NOMO-1 treated with DMSO at 0.1 percent for 48 hours (cell line): Measurements from ENCODE around the gene IGSF3.
"Not testable (repeated sequence)": the region's sequence is repeated elsewhere in the genome, so short reads cannot be mapped to it uniquely, and the experiment has no call there.

ENCODE experiments used
- DNase-seq: peaks from one replicate; lab custom pipeline; 2025; ENCODE audit not compliant: unreplicated experiment; lab: John Stamatoyannopoulos, UW

Gene IGSF3

GRCh38 chr1:116631996-116632925 is 35.3 kb downstream of the IGSF3 start:
- DNase-seq: not testable (repeated sequence)

- not testable (repeated sequence) for DNase-seq
Measured at GRCh38 chr1:116631554-116631953, 36.0 kb downstream of the IGSF3 start.

DNA sequence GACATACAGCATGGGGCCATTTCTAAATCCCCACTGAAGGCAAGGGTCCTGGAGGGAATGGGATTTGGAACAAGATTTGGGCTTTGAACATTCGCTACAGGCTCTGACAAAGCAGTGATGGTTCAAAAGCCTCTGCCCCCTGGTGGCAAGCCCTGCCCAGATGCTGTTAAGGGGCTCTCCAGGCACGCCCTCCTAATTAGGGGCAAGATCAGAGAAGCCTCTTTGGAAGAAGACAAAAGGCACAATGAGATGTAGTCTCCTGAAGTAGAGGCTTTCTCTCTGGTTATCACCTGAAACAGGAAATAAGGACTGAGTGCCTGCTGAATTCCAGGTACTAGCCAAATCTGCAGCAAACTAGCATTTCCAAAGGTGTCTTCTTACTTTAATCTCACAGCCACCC is 37.5 kb downstream of the IGSF3 start:
- not testable (repeated sequence) for DNase-seq

GRCh38 chr1:116629441-116629840 is 38.1 kb downstream of the IGSF3 start:
- not testable (repeated sequence) for DNase-seq

- no peak for DNase-seq
Measured at GRCh38 chr1:116628448-116628847, 39.1 kb downstream of the IGSF3 start.

- not testable (repeated sequence) for DNase-seq
Measured at GRCh38 chr1:116627357-116627756, 40.2 kb downstream of the IGSF3 start.

- DNase-seq: not testable (repeated sequence)
Measured at GRCh38 chr1:116626915-116627314, 40.6 kb downstream of the IGSF3 start.

GRCh38 chr1:116625155-116625554 is 42.4 kb downstream of the IGSF3 start:
- not testable (repeated sequence) for DNase-seq

DNA sequence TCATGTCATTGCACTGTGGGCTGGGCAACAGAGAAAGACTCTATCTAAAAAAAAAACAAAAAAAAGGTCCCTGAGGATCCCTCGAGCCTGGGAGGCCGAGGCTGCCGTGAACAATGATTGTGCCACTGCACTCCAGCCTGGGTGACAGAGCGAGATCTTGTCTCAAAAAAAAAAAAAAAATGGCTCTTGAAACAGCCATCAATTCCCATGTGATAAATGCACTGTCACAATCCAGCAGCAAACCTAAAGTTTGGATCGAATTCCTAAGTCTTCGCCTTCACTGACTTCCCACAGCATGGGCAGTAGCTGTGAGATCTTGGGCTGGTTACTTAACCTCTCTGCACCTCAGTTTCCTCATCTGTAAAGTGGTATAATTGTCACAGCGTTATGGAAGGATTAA is 43.5 kb downstream of the IGSF3 start:
- DNase-seq: no peak

- not testable (repeated sequence) for DNase-seq
Measured at GRCh38 chr1:116622496-116622895, 45.0 kb downstream of the IGSF3 start.

- not testable (repeated sequence) for DNase-seq
Measured at GRCh38 chr1:116621756-116622155, 45.8 kb downstream of the IGSF3 start.

DNA sequence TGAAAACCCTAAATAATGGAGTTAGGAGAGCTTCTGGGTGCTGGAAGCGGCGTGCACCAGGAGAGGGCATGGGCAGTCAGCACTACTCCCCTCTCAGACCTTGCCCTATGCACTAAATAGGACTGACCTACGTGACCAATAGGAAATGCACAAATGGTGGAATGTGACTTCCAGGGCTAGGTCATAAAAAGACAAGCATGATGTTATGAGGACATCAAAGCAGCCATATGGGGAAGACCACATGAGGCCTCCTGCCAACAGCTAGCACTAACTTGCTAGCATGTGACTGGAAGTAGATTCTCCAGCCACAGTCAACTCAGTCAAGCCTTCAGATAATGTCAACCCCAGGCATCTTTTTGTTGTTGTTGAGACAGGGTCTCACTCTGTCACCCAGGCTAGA is 47.1 kb downstream of the IGSF3 start:
- not testable (repeated sequence) for DNase-seq

DNA sequence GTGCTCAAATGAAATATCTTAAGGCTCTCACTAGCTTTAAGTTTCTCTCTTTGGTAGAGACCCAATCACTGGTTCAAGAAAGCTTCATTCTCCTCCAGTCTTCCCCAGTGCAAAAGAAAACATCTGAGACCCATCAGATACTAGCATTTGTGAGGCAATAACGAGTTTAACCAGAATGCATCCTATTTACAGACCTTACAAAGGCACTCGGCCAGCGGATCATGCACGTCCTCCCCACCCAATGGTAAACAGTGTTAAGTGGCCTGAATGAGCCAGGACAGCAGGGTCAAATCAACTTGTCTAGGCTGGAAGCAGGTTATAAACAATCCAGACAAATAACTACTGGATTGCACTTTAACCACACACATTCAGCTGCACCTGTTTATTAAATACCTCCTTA is 48.4 kb downstream of the IGSF3 start:
- not testable (repeated sequence) for DNase-seq

GRCh38 chr1:116617808-116618207 is 49.7 kb downstream of the IGSF3 start:
- DNase-seq: not testable (repeated sequence)

GRCh38 chr1:116613825-116614224 is 53.7 kb downstream of the IGSF3 start:
- DNase-seq: not testable (repeated sequence)

DNA sequence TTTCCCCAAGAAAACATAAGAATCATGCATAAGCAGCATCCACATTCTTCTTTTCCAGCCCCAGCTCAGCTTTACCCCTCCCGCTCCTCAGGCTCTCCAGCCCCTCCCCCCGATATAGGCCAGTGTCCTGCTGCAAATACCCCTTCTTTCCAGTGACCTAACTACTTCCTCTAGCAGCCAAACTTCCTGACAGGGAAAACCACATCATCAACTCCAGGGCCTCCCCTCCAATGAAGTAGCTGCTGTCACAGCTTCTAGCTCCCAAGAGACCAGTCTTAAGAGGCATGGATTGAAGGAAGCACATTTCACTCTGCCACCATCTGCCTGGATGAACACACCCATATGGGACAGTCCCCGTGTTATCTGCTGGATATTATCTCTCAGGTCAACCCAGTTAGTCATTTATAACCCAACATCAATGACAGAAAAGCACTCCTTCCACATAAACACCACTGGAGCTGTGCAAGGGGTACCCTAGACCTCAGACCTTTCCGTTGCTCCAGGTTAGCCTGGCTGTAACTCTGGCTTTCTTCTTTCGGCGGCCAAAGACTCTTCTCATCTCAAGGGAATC is 57.6 kb downstream of the IGSF3 start:
- not testable (repeated sequence) for DNase-seq

DNA sequence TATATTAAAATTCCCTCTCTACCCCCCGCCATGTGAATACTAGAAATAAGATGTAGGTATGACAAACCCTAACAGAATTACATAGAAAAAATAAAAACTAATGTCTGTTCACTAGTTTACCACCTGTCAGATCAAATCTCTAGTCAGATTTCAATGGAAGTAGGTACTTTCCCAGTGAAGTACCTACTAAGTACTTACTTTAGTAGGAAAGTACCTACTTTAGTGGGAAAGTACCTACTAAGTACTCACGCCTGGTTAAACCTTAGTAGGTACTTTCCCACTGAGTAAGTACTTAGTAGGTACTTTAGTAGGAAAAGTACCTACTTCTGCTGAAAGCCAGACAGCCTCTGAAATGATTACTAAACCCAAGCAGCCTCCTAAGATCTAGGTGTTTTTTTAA is 58.7 kb downstream of the IGSF3 start:
- not testable (repeated sequence) for DNase-seq

- not testable (repeated sequence) for DNase-seq
Measured at GRCh38 chr1:116608151-116608550, 59.4 kb downstream of the IGSF3 start.

DNA sequence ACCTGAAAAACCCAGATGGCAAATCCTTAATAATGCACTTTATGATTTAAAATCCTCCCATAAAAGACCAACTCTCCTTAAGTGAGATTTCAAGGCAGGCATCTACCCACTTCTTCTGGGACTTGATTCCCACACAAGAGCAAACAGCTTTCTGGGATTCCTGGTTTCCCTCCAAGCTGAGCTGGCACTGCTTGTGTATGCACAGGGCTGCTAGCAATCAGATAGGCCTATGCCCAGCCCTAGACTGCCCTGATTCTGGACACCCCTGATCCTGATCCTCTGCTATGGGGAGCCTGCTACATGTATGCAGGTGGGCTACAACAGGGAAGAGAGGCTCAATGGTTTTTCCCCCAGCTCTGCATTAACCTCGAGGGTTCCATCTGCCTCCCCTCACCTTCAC is 60.1 kb downstream of the IGSF3 start:
- not testable (repeated sequence) for DNase-seq

- DNase-seq: peak; percentile 87
Measured at GRCh38 chr1:116606067-116606466, 61.5 kb downstream of the IGSF3 start.

DNA sequence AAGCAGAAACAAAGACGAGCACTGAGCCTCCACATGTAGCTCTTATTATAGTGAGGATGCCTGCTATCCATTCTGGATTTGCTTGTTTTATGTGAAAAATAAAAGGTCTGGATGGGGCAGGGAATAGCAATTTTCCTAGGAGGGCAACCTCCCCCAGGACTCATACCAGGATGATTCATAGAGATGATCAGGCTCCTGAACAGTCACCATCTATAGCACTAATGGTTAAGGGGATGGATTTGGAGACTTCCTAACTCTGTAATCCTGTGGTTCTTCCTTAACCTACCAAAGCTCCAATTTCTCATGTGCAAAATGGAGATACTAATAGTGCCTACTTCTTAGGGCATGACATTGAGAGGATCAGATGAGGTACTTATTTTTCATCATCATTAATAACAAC is 62.2 kb downstream of the IGSF3 start:
- DNase-seq: no peak

DNA sequence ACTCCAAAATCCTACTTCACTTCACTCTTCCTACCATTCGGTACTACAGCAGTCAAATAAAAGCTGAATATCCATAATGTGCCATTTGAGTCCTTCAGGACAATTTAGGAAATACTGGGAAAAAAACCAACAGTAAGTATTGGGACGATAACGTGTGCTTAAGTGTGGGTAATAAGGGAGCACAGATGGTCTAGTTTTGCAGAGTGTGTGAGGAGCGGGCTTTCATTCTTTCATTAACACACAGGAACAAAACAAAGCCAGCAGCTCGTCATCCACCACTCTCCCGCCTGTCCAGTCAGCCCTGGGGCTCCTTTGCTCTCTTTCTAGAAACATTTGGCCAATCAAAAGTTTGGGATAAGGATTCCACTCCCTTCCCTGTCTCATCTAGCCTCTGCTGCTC is 63.1 kb downstream of the IGSF3 start:
- DNase-seq: not testable (repeated sequence)
